SU-DHL-6 (cell line): ENCODE data around the gene OR5H1.

Experiments
- EZH2phosphoT487 ChIP-seq: fragments of 200-600 bp; sonication (generic), shearing (Covaris generic); conservative IDR thresholded peaks from 2 replicates; pipeline ENCODE4 v1.6.1; 2018; ENCODE audit warnings: mild to moderate bottlenecking, antibody characterized with exemption, low read length, moderate library complexity, mixed read lengths
- TF ChIP-seq, protein P1 (sequence below): fragments of 200-600 bp; sonication (generic); IDR thresholded peaks from one replicate; pipeline ENCODE4 v1.5.1; 2017; ENCODE audit warnings: antibody characterized with exemption, mild to moderate bottlenecking, low read length, moderate library complexity; ENCODE audit not compliant: insufficient read depth, poor library complexity, severe bottlenecking

DNA sequence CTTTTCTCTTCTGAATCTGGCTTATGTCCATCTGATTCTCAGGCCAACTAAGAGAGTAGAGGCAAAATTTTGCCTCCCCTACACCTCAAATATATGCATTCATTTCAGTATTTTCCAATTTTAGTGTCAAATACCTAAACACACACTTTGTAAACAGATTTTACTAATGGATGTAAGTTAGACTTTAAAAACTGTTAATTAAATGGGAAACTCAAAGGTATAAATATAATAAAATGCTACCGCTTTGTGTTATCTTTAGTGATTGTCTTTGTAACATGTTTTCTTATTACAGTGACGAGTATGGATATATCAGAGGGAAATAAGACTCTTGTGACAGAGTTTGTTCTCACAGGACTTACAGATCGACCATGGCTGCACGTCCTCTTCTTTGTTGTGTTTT, 43.6 kb upstream of the OR5H1 start, which contains the start of gene OR5AC2:
- TF ChIP-seq, protein P1, sequence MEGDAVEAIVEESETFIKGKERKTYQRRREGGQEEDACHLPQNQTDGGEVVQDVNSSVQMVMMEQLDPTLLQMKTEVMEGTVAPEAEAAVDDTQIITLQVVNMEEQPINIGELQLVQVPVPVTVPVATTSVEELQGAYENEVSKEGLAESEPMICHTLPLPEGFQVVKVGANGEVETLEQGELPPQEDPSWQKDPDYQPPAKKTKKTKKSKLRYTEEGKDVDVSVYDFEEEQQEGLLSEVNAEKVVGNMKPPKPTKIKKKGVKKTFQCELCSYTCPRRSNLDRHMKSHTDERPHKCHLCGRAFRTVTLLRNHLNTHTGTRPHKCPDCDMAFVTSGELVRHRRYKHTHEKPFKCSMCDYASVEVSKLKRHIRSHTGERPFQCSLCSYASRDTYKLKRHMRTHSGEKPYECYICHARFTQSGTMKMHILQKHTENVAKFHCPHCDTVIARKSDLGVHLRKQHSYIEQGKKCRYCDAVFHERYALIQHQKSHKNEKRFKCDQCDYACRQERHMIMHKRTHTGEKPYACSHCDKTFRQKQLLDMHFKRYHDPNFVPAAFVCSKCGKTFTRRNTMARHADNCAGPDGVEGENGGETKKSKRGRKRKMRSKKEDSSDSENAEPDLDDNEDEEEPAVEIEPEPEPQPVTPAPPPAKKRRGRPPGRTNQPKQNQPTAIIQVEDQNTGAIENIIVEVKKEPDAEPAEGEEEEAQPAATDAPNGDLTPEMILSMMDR = no peak
- TF ChIP-seq EZH2phosphoT487 = no peak
